Left ventricle myocardium inferior (tissue), 1 donor: ENCODE results near the gene RCVRN. TPM values are rescaled to one million over a fixed set of nuclear protein-coding genes. Genes with fewer than 3 reads are reported as not detected.
A peak's percentile ranks its signal among the peaks of the same experiment; 100 is the strongest.

Experiments used
- DNase-seq: peaks from one replicate; pipeline ENCODE4 v3.0.0-alpha.2; 2020
- H3K27ac ChIP-seq: fragments of 200-600 bp; replicated peaks from 2 replicates; pipeline ENCODE4 v1.8.0; 2021
- H3K27me3 ChIP-seq: fragments of 200-600 bp; 2 replicates; pipeline ENCODE4 v1.8.0; 2021; ENCODE audit warnings: low read depth
- H3K36me3 ChIP-seq: fragments of 200-600 bp; 2 replicates; pipeline ENCODE4 v1.8.0; 2021
- H3K4me1 ChIP-seq: fragments of 200-600 bp; 2 replicates; pipeline ENCODE4 v1.8.0; 2021
- H3K4me3 ChIP-seq: fragments of 200-600 bp; 2 replicates; pipeline ENCODE4 v1.8.0; 2021; ENCODE audit warnings: mild to moderate bottlenecking, moderate library complexity
- H3K9me3 ChIP-seq: fragments of 200-600 bp; replicated peaks from 2 replicates; pipeline ENCODE4 v1.8.0; 2021
- CTCF ChIP-seq: fragments of 200-600 bp; IDR thresholded peaks from 2 replicates; pipeline ENCODE4 v1.8.0; 2021; ENCODE audit warnings: antibody characterized with exemption, mild to moderate bottlenecking, borderline replicate concordance
- intact Hi-C: fragments of 100-400 bp; cut with micrococcal nuclease; formaldehyde crosslinking; loops from one replicate; pipeline ENCODE4 v1.11.0; 2022
- total RNA-seq: library from RNA; stranded (reverse); fragmentation: NEBNext Ultra II Directional; extraction: Animal tissue kit (Norgen Biotek cat#: 25700); gene quantifications from one replicate; pipeline ENCODE4 v1.2.1, GENCODE V29; 2021
- donor health status: DM: no; HTN: yes; CAD: no; lungs with severe emphysema.

RCVRN gene
- total RNA-seq, 1 donor from 2014 or later: 0.47 TPM

- H3K9me3 ChIP-seq: no peaks in the 10 kb centered on the region
- peaks cover 60% of the 10 kb centered on the region for H3K36me3 ChIP-seq
- intact Hi-C loops: no loop called here
- peak; percentile 10 for DNase-seq
- H3K27me3 ChIP-seq: no peaks in the 10 kb centered on the region
- H3K27ac ChIP-seq: no peak overlapping the region
- no peaks in the 10 kb centered on the region for H3K4me1 ChIP-seq
- H3K4me3 ChIP-seq: no peak overlapping the region
- TF ChIP-seq CTCF: no peak
These were observed 12.1 kb upstream of the RCVRN start for GRCh38 chr17:9917131-9917530.

GRCh38 chr17:9916108-9916507, 11.0 kb upstream of the RCVRN start:
- Histone ChIP-seq H3K27me3 (no peaks in the 10 kb centered on the region), H3K27ac (no peak overlapping the region), H3K4me1 (no peaks in the 10 kb centered on the region), H3K9me3 (no peaks in the 10 kb centered on the region), H3K4me3 (no peak overlapping the region), H3K36me3 (peaks cover 60% of the 10 kb centered on the region)
- intact Hi-C loops: no loop called here
- DNase-seq: peak; percentile 9
- TF ChIP-seq CTCF: no peak

GRCh38 chr17:9913476-9913875, 8.4 kb upstream of the RCVRN start:
- no peak for DNase-seq
- H3K36me3 ChIP-seq: peaks cover 40% of the 10 kb centered on the region
- no peak overlapping the region for H3K4me3 ChIP-seq
- no peaks in the 10 kb centered on the region for H3K4me1 ChIP-seq
- intact Hi-C loops: no loop called here
- TF ChIP-seq CTCF: no peak
- H3K9me3 ChIP-seq: no peaks in the 10 kb centered on the region
- no peaks in the 10 kb centered on the region for H3K27me3 ChIP-seq
- H3K27ac ChIP-seq: no peak overlapping the region

- Histone ChIP-seq H3K4me1 (peaks cover 3% of the 10 kb centered on the region), H3K4me3 (no peak overlapping the region), H3K27ac (no peak overlapping the region), H3K36me3 (peaks cover 31% of the 10 kb centered on the region), H3K9me3 (no peaks in the 10 kb centered on the region), H3K27me3 (no peaks in the 10 kb centered on the region)
- intact Hi-C loops: no loop called here
- DNase-seq: no peak
- no peak for TF ChIP-seq CTCF
These were observed 7.3 kb upstream of the RCVRN start for GRCh38 chr17:9912121-9913099.

GRCh38 chr17:9911089-9911488, 6.0 kb upstream of the RCVRN start:
- Histone ChIP-seq H3K4me1 (peaks cover 3% of the 10 kb centered on the region), H3K36me3 (peaks cover 17% of the 10 kb centered on the region), H3K9me3 (no peaks in the 10 kb centered on the region), H3K27me3 (peaks cover under 1% of the 10 kb centered on the region), H3K4me3 (no peak overlapping the region), H3K27ac (no peak overlapping the region)
- no peak for TF ChIP-seq CTCF
- DNase-seq: no peak
- intact Hi-C loops: no loop called here
